K562 (cell line): ENCODE data around the gene C19orf12. TPM values are rescaled to one million over a fixed set of nuclear protein-coding genes. Genes with fewer than 3 reads are reported as not detected.
A peak's percentile ranks its signal among the peaks of the same experiment; 100 is the strongest.

Source experiments
- ATAC-seq: fragments of 200-7000 bp; cut with Tn5 transposase; 3 replicates; pipeline ENCODE4 v1.9.1; 2020; ENCODE audit warnings: moderate library complexity
- Bru-seq: library from RNA; stranded (reverse); fragments of 400-500 nt; gene quantifications from one replicate; lab custom pipeline; 2021; lab: Mats Ljungman, UMichigan
- BruChase-seq, 2 experiments: library from RNA; stranded (reverse); fragments of 400-500 nt; gene quantifications; one replicate each; lab custom pipeline; 2021; lab: Mats Ljungman, UMichigan
- BruUV-seq: library from RNA; stranded (reverse); fragments of 400-500 nt; replicated peaks from 2 replicates; lab custom pipeline; 2021; lab: Mats Ljungman, UMichigan
- CTCF ChIA-PET: fragments of 300-600 bp; formaldehyde crosslinking; extraction: SDS; loops from one replicate; lab custom pipeline; 2021; ENCODE audit warnings: low intra/inter-chr PET ratio; lab: Yijun Ruan, JAX
- POLR2A ChIA-PET: fragments of 300-600, 350-650 bp; sonication (Branson Sonifier 250); formaldehyde crosslinking; extraction: SDS; loops from one replicate; lab custom pipeline; 2021; ENCODE audit warnings: antibody characterized with exemption, inconsistent platforms; lab: Yijun Ruan, JAX
- DNase-seq, 4 experiments: peaks; one replicate each; pipeline versions ENCODE4 v3.0.0 to v3.0.0-alpha.2; 2011 to 2018; ENCODE audit warnings: low spot score in 3 of 4, mixed read lengths in 3 of 4; ENCODE audit errors: extremely low read depth in 1 of 4
- FAIRE-seq: peaks from 2 replicates; lab custom pipeline; 2011; peaks lifted over from hg19 to GRCh38; lab: Jason Lieb, UNC
- H2AFZ ChIP-seq: 2 replicates; pipeline ENCODE4 v1.6.0; 2011; ENCODE audit warnings: low read depth, low read length, control low read depth, inconsistent platforms
- H3K27ac ChIP-seq: fragments of 200-600 bp; 3 replicates; pipeline ENCODE4 v1.8.0; 2011; ENCODE audit warnings: low read depth, mild to moderate bottlenecking, control low read depth, inconsistent platforms, low read length, moderate library complexity, mixed read lengths; ENCODE audit errors: extremely low read depth
- H3K27me3 ChIP-seq, 2 experiments: fragments of 300-600 bp in 1 of 2; 2 replicates in 1 of 2; 3 replicates in 1 of 2; pipeline versions ENCODE4 v1.6.0 to v1.8.0; 2011; ENCODE audit warnings: inconsistent platforms in 2 of 2, low read length in 2 of 2, mild to moderate bottlenecking in 1 of 2, mixed read lengths in 1 of 2, moderate library complexity in 1 of 2; ENCODE audit not compliant: control insufficient read depth in 2 of 2, insufficient read depth in 2 of 2
- H3K36me3 ChIP-seq: fragments of 300-600 bp; 3 replicates; pipeline ENCODE4 v1.8.0; 2011; ENCODE audit warnings: mild to moderate bottlenecking, low read length, inconsistent platforms; ENCODE audit not compliant: control insufficient read depth, insufficient read depth
- H3K4me1 ChIP-seq, 2 experiments: fragments of 200-600 bp in 1 of 2; replicated peaks in 1 of 2; 2 replicates in 1 of 2; 3 replicates in 1 of 2; pipeline versions ENCODE4 v1.5.1 to v1.8.0; 2011; ENCODE audit warnings: inconsistent platforms in 2 of 2, low read length in 2 of 2, mild to moderate bottlenecking in 1 of 2, mixed read lengths in 1 of 2, moderate library complexity in 1 of 2; ENCODE audit not compliant: control insufficient read depth in 2 of 2, insufficient read depth in 2 of 2
- H3K4me2 ChIP-seq: 2 replicates; pipeline ENCODE4 v1.6.1; 2011; ENCODE audit warnings: low read length, control low read depth, inconsistent platforms, mixed read lengths; ENCODE audit not compliant: insufficient read depth
- H3K4me3 ChIP-seq: fragments of 200-600 bp; sonication (generic), shearing (Covaris generic); 2 replicates; pipeline ENCODE4 v1.5.1; 2016; ENCODE audit warnings: control low read depth, inconsistent platforms
- H3K79me2 ChIP-seq: fragments of 200-600 bp; 3 replicates; pipeline ENCODE4 v1.8.0; 2011; ENCODE audit warnings: low read length, inconsistent platforms; ENCODE audit not compliant: control insufficient read depth, insufficient read depth
- H3K9ac ChIP-seq, 2 experiments: 2 replicates each; pipeline versions ENCODE4 v1.6.0 to v1.6.1; 2011; ENCODE audit warnings: low read depth in 2 of 2, low read length in 2 of 2, control low read depth in 1 of 2, inconsistent platforms in 1 of 2, mild to moderate bottlenecking in 1 of 2, mixed read lengths in 1 of 2; ENCODE audit not compliant: insufficient read depth in 1 of 2
- H3K9me1 ChIP-seq: one replicate; pipeline ENCODE4 v1.6.0; 2011; ENCODE audit warnings: inconsistent platforms, mild to moderate bottlenecking, low read length, moderate library complexity; ENCODE audit not compliant: control insufficient read depth, insufficient read depth
- H3K9me3 ChIP-seq: replicated peaks from 2 replicates; pipeline ENCODE4 v1.5.1; 2011; ENCODE audit warnings: low read depth, low read length, inconsistent platforms; ENCODE audit not compliant: control insufficient read depth, insufficient read depth
- H4K20me1 ChIP-seq: replicated peaks from 2 replicates; pipeline ENCODE4 v1.6.1; 2011; ENCODE audit warnings: low read length, inconsistent platforms, mixed read lengths; ENCODE audit not compliant: control insufficient read depth, insufficient read depth
- ATF1 ChIP-seq, 2 experiments: fragments of 450-650 bp in 1 of 2; IDR thresholded peaks; 2 replicates each; pipeline ENCODE4 v1.6.1; 2016; ENCODE audit warnings: missing compliant biosample characterization in 1 of 2, missing genetic modification characterization in 1 of 2
- BHLHE40 ChIP-seq: IDR thresholded peaks from 2 replicates; pipeline ENCODE4 v1.6.1; 2011; ENCODE audit warnings: low read length, improper control_type of control experiment
- EGR1 ChIP-seq: fragments of 450-650 bp; conservative IDR thresholded peaks from 2 replicates; pipeline ENCODE4 v1.6.1; 2017; ENCODE audit warnings: mild to moderate bottlenecking
- EP400 ChIP-seq: fragments of 450-650 bp; IDR thresholded peaks from 2 replicates; pipeline ENCODE4 v1.6.1; 2017; ENCODE audit warnings: antibody characterized with exemption, mild to moderate bottlenecking, moderate library complexity
- ETS1 ChIP-seq: conservative IDR thresholded peaks from 2 replicates; pipeline ENCODE4 v1.6.1; 2011; ENCODE audit warnings: low read depth, mild to moderate bottlenecking, low read length; ENCODE audit not compliant: control insufficient read depth
- TAF1 ChIP-seq: IDR thresholded peaks from 2 replicates; pipeline ENCODE4 v1.6.1; 2011; ENCODE audit warnings: mild to moderate bottlenecking, low read length, moderate library complexity; ENCODE audit not compliant: insufficient read depth, control insufficient read depth, severe bottlenecking; ENCODE audit errors: extremely low read depth
- WGBS: fragments of 100-300 bp; shearing (Covaris generic); methylation state at CpG from one replicate; pipeline ENCODE4 v1.1.6; 2016; ENCODE audit warnings: low coverage, mixed read lengths; ENCODE audit not compliant: insufficient coverage; ENCODE audit errors: missing lambda C conversion rate; 5-methylcytosine and 5-hydroxymethylcytosine counted together
- in situ Hi-C: fragments of 300-500 bp; cut with MboI; formaldehyde crosslinking; loops from 4 replicates; pipeline ENCODE4 v1.15.0; 2018; ENCODE audit warnings: inconsistent platforms, mixed read lengths
- intact Hi-C: fragments of 100-400 bp; cut with micrococcal nuclease; formaldehyde crosslinking; loops from 2 replicates; pipeline ENCODE4 v1.14.2; 2022
- long read RNA-seq, 3 experiments: library from polyadenylated mRNA in 2 of 3; library from RNA in 1 of 3; unstranded in 2 of 3; stranded (forward) in 1 of 3; transcript quantifications; one replicate each; pipeline ENCODE4 v2.0.0, GENCODE V29; 2019 to 2022
- polyA minus RNA-seq, 3 experiments: library from RNA; depleted of rRNA, polyadenylated mRNA; stranded (reverse); fragments of >200 nt; gene quantifications; 2 replicates each; pipeline ENCODE4 v1.2.3, GENCODE V29; 2011
- polyA plus RNA-seq, 8 experiments: library from polyadenylated mRNA; depleted of rRNA in 4 of 8; stranded (reverse) in 5 of 8; unstranded in 3 of 8; fragments of >200 nt; fragmentation: Nextera tagmentation in 2 of 8; fragmentation: Illumina TruSeq in 1 of 8; extraction: Ambion mirVana in 2 of 8; extraction: Trizol in 1 of 8; gene quantifications; 2 replicates each; pipeline versions ENCODE4 v1.2.1 to v1.2.3, GENCODE V29; 2011 to 2014; ENCODE audit warnings: inconsistent platforms in 1 of 8, missing spikeins in 1 of 8
- total RNA-seq, 7 experiments: library from RNA; depleted of rRNA in 6 of 7; stranded (reverse); fragments of >200 nt in 6 of 7; fragmentation: Illumina TruSeq in 2 of 7; extraction: Trizol in 2 of 7; gene quantifications; 2 replicates each; pipeline versions ENCODE4 v1.2.1 to v1.2.3, GENCODE V29; 2011 to 2021; ENCODE audit warnings: low replicate concordance in 1 of 7
- TF ChIP-seq, protein P1 (sequence below): fragments of 250-450 bp; sonication (Bioruptor Pico); IDR thresholded peaks from 2 replicates; pipeline ENCODE4 v1.8.0; 2021; ENCODE audit warnings: mild to moderate bottlenecking, moderate library complexity

Gene C19orf12
- total RNA-seq (2011; cell fraction: chromatin; rRNA removed; ENCODE audit: low replicate concordance) = 15.4 and 23.3 TPM in 2 replicates
- total RNA-seq (2011; cell fraction: nucleolus; rRNA removed) = 12.6 and 12.8 TPM in 2 replicates
- 14.1 and 15.2 TPM in 2 replicates for total RNA-seq (2011; cell fraction: nucleoplasm; rRNA removed)
- total RNA-seq (2014; rRNA removed) = 10.2 and 13.1 TPM in 2 replicates
- 6.8 TPM in 2 replicates for total RNA-seq (2014; rRNA removed; fragmentation: Illumina TruSeq; extraction: Trizol)
- 10.1 and 11.3 TPM in 2 replicates for total RNA-seq (2015; rRNA removed; fragmentation: Illumina TruSeq; extraction: Trizol)
- total RNA-seq (2021) = 11.7 and 14.5 TPM in 2 replicates
- 10.3 and 12.9 TPM in 2 replicates for polyA plus RNA-seq (2011; rRNA removed)
- polyA plus RNA-seq (2011; cell fraction: cytosol; rRNA removed) = 9.3 and 14.0 TPM in 2 replicates
- polyA plus RNA-seq (2011; cell fraction: nucleus; rRNA removed) = 11.9 and 16.5 TPM in 2 replicates
- polyA plus RNA-seq (2012) = 11.1 and 15.6 TPM in 2 replicates
- 9.8 and 11.4 TPM in 2 replicates for polyA plus RNA-seq (2014; fragmentation: Illumina TruSeq; extraction: Trizol)
- polyA plus RNA-seq (2014; fragmentation: Nextera tagmentation; extraction: Ambion mirVana) = 1 to 10 TPM; 1.9 to 2.8 TPM
- polyA plus RNA-seq (2014; rRNA removed) = 13.1 and 16.5 TPM in 2 replicates
- polyA minus RNA-seq (2011; rRNA and poly(A)+ RNA removed) = 3.7 and 4.0 TPM in 2 replicates
- polyA minus RNA-seq (2011; cell fraction: cytosol; rRNA and poly(A)+ RNA removed) = 2.9 and 4.1 TPM in 2 replicates
- polyA minus RNA-seq (2011; cell fraction: nucleus; rRNA and poly(A)+ RNA removed) = 3.2 and 3.6 TPM in 2 replicates
- Bru-seq, nascent RNA = percentile 67 among the genes with signal in this experiment
- BruChase-seq, experiment 1, labeled RNA remaining after a 2-hour chase = percentile 71 among the genes with signal in this experiment
- BruChase-seq, experiment 2, labeled RNA remaining after a 6-hour chase = percentile 72 among the genes with signal in this experiment
- long read RNA-seq, experiment 1, full-length matches to known transcripts = 43 of 77 reads
- long read RNA-seq, experiment 1, partial matches to known transcripts = 0 of 77 reads
- long read RNA-seq, experiment 1, other reads (novel, unspliced or antisense) = 34 of 77 reads
- long read RNA-seq, experiment 2, transcript C19orf12-201 (3 exons, 2,464 nt) = major isoform, 9 of 21 reads
- long read RNA-seq, experiment 2, partial matches to known transcripts = 0 of 21 reads
- long read RNA-seq, experiment 2, other reads (novel, unspliced or antisense) = 9 of 21 reads
- long read RNA-seq, experiment 3, transcript C19orf12-201 (3 exons, 2,464 nt) = major isoform, 11 of 23 reads
- long read RNA-seq, experiment 3, transcript C19orf12-204 (2 exons, 1,912 nt) = minor isoform, 5 of 23 reads
- long read RNA-seq, experiment 3, partial matches to known transcripts = 0 of 23 reads
- long read RNA-seq, experiment 3, other reads (novel, unspliced or antisense) = 4 of 23 reads

- DNase-seq (peak; percentile 68 to 87 (median 79)), FAIRE-seq (no peak), ATAC-seq (peak; percentile 87)
- Histone ChIP-seq H4K20me1 (no peaks in the 10 kb centered on the region), H3K9ac (peak within 1 kb of the TSS; percentile 83 to 97), H3K79me2 (peaks cover 25% of the 10 kb centered on the region), H3K4me2 (peak within 1 kb of the TSS; percentile 88), H3K27ac (peak within 1 kb of the TSS; percentile 83), H3K4me1 (peaks cover 7 to 31% of the 10 kb centered on the region in 2 experiments; a peak in 4 of 5 replicates), H3K27me3 (peaks cover 0 to 2% of the 10 kb centered on the region in 2 experiments; a peak in 2 of 5 replicates), H3K4me3 (peak within 1 kb of the TSS; percentile 95), H3K9me3 (no peaks in the 10 kb centered on the region), H3K36me3 (no peaks in the 10 kb centered on the region), H3K9me1 (no peaks in the 10 kb centered on the region), H2AFZ (peak within 1 kb of the TSS; percentile 78)
- 2% methylated on average over 29 of the region's 72 CpGs for WGBS
- BruUV-seq = no TSS peak
- POLR2A ChIA-PET = interaction anchor here (0.9 to 3.2 kb wide), 7 partner anchors 9 to 164 kb away, joined by 3 to 10 read pairs (median 4); partner anchors contain the start of gene POP4
- in situ Hi-C loops (no loop called here), intact Hi-C loops (loop anchor here (5.0 to 10.0 kb wide), 2 partner anchors 190 to 248 kb away; partner anchors contain the start of gene VSTM2B)
- CTCF ChIA-PET = interaction anchor here (0.7 to 2.0 kb wide), 3 partner anchors 19 to 104 kb away, joined by 3 to 10 read pairs (median 3); no protein-coding TSS in a partner anchor
- TF ChIP-seq BHLHE40 = 0 out of 2 replicates have a peak, but pooled peaks have one; percentile 11
- TF ChIP-seq EP400 = peak; percentile 94
- no peak for TF ChIP-seq ATF1 (CRISPR knock-in tag; IDR thresholded peaks at IDR 0.05)
- TF ChIP-seq ATF1 (tag; IDR thresholded peaks at IDR 0.05) = peak; percentile 69; the same call in 1 of the 2 replicates
- TF ChIP-seq TAF1 = peak; percentile 67
- TF ChIP-seq ETS1 = peak; percentile 50
- TF ChIP-seq, protein P1, sequence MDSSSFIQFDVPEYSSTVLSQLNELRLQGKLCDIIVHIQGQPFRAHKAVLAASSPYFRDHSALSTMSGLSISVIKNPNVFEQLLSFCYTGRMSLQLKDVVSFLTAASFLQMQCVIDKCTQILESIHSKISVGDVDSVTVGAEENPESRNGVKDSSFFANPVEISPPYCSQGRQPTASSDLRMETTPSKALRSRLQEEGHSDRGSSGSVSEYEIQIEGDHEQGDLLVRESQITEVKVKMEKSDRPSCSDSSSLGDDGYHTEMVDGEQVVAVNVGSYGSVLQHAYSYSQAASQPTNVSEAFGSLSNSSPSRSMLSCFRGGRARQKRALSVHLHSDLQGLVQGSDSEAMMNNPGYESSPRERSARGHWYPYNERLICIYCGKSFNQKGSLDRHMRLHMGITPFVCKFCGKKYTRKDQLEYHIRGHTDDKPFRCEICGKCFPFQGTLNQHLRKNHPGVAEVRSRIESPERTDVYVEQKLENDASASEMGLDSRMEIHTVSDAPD = no peak
- TF ChIP-seq EGR1 = peak; percentile 57
Observed at GRCh38 chr19:29714953-29715700, at the start of gene C19orf12. TSS of gene C19orf12 (minus strand) at chr19:29715261. CDS start at chr19:29708413, 6,848 bp downstream.
